Epithelial cell of proximal tubule (primary cell): ENCODE data around the gene CA10. TPM values are rescaled to one million over a fixed set of nuclear protein-coding genes. Genes with fewer than 3 reads are reported as not detected.

Experiments used
- DNase-seq: peaks from one replicate; pipeline ENCODE4 v3.0.0-alpha.2; 2011; ENCODE audit warnings: low read depth
- H3K4me3 ChIP-seq: 2 replicates; pipeline ENCODE4 v1.5.1; 2011; ENCODE audit warnings: low read depth, mild to moderate bottlenecking, low read length
- total RNA-seq: library from RNA; depleted of rRNA; stranded (reverse); fragments of >200 nt; gene quantifications from 2 replicates; pipeline ENCODE4 v1.2.3, GENCODE V29; 2015
- TF ChIP-seq, protein P1 (sequence below): conservative IDR thresholded peaks from 2 replicates; pipeline ENCODE4 v1.5.1; 2012; ENCODE audit warnings: low read depth, mild to moderate bottlenecking, low read length

The CA10 gene
- total RNA-seq, 1 donor from 2014 or later: 0.58 TPM

DNA sequence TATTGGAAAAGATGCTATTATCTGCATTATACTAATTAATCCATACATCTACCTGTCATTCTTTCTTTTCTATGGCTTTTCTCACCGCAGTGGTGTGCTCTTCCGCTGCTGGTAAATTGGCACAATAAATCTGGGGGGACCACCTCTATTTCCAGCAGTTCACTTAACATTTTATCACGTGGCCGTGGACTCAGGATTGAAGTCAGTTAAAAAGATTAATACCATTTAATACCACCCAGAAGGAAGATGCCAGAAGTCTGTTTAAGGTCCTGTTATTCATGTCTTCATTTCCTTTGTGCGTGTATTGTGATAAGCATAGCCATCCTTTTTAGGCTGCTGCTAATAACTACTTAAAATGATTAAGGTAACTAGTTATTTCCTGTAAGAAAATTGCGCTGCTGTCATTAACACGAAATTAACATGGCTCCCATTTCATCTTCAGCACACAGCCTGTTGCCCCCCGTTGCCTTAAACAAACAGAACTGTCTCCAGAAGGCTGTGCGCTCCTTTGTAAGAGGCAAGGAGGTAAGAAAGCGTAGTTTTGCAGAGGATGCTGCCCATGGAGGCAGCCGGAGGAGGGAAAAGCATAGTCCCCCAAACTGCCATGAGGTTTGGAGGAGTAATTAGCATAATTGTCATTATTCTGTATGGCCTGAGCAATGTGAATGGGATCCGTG, 483.8 kb downstream of the CA10 start:
- TF ChIP-seq, protein P1, sequence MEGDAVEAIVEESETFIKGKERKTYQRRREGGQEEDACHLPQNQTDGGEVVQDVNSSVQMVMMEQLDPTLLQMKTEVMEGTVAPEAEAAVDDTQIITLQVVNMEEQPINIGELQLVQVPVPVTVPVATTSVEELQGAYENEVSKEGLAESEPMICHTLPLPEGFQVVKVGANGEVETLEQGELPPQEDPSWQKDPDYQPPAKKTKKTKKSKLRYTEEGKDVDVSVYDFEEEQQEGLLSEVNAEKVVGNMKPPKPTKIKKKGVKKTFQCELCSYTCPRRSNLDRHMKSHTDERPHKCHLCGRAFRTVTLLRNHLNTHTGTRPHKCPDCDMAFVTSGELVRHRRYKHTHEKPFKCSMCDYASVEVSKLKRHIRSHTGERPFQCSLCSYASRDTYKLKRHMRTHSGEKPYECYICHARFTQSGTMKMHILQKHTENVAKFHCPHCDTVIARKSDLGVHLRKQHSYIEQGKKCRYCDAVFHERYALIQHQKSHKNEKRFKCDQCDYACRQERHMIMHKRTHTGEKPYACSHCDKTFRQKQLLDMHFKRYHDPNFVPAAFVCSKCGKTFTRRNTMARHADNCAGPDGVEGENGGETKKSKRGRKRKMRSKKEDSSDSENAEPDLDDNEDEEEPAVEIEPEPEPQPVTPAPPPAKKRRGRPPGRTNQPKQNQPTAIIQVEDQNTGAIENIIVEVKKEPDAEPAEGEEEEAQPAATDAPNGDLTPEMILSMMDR: no peak
- no peak for DNase-seq
- no peak overlapping the region for H3K4me3 ChIP-seq

DNA sequence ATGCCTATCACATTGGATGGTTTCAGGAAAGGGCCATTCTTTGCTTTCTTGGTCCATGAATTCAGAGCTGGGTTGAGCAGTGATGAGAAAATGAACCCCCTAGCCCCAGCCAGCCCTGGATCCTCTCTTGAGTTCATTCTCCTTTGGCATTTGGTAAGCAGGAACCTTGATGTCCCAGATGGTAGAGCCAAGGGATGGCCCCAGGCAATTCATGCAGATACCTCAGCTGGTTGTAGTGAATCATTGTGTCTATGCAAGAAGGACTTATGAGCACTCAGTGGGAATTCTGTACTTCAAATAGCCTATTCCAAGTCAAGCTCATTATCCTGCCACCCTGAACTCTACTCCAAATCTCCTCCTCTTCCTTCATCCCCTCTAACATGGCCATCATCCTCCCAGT, 485.4 kb downstream of the CA10 start:
- H3K4me3 ChIP-seq: no peak overlapping the region
- TF ChIP-seq, protein P1: no peak
- DNase-seq: no peak

DNA sequence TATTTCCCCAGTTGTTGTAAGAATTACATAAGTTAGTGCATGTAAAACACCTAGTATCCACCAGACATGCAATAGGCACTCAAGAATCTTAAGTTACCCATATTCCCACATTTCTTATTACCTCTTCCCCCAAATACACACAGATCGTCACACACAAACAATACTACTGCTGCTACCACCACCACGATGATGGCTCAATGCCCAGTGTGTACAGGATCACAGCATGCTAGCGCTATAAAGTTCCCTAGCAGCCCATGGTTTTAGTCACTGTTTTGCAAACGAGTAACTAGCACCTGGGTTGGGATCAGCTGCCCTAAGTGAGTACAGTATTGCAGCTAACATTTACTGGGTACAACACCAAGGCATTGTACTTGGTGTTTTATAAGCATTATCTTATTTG, 486.4 kb downstream of the CA10 start:
- TF ChIP-seq, protein P1: no peak

DNA sequence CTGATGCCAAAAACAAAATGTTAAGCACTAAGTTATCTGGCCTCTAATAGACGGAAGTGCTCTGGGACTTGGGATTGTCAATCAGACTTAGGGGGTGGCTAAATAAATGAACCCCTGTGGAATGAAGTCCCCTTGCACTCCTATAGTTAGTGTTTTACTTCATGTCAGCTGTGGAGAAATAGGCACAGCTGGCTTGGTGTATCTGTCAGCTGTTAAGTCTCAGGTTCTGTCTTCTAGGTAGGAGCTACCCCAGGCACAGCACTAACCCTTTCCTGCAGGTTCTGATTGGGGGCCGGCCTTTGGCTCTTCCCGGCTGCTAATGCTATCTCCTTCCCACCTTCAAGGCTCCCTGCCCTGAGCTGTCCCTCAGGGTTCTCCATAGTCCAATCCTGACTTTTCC, 487.6 kb downstream of the CA10 start:
- DNase-seq: no peak
- H3K4me3 ChIP-seq: no peak overlapping the region
- TF ChIP-seq, protein P1: no peak

More for the DNA sequence above, 486.4 kb downstream of the CA10 start:
- DNase-seq: no peak
- no peak overlapping the region for H3K4me3 ChIP-seq

DNA sequence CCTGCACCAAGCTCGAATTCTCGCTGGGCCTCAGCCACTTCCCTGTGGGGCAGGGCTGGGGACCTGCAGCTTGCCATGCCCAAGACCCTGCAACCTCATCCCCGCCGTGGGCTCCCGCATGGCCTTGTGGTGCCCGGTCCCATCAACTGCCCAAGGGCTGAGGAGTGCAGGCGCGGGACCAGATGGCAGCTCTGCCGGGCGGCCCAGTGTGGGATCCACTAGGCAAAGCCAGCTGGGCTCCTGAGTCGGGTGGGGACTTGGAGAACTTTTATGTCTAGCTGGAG, 489.6 kb downstream of the CA10 start:
- TF ChIP-seq, protein P1: no peak
- H3K4me3 ChIP-seq: no peak overlapping the region
- DNase-seq: no peak

DNA sequence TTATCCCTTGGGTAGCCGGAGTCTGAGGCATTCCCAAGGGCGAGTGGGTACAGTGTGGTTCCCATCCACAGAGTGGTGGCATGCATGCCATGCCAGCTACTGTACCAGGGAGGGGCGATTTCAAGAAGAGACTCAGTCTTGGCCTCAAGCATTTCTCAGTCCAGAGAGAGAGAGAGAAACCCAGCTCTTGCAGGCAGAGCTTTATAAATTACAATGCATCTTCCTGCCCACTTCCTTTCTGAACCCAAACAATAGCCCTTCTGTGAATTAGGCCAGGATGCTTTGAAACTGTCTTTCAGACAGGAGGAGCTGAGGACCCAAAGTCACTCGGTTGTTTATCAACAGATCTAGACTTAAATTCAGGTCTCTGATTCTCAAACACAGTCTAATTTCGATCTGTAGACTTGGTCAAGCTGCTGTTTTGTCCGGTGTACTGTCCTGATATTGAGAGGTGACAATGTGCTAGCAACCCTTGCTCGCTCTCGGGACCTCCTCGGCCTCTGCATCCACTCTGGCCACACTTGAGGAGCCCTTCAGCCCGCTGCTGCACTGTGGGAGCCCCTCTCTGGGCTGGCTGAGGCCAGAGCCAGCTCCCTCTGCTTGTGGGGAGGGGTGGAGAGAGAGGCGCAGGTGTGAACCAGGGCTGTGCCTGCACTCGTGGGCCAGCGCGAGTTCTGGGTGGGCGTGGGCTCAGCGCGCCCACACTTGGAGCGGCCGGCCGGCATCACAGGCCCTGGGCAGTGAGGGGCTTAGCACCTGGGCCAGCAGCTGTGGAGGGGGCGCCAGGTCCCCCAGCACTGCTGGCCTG, 490.2 kb downstream of the CA10 start:
- no peak for DNase-seq
- no peak overlapping the region for H3K4me3 ChIP-seq
- TF ChIP-seq, protein P1: no peak

DNA sequence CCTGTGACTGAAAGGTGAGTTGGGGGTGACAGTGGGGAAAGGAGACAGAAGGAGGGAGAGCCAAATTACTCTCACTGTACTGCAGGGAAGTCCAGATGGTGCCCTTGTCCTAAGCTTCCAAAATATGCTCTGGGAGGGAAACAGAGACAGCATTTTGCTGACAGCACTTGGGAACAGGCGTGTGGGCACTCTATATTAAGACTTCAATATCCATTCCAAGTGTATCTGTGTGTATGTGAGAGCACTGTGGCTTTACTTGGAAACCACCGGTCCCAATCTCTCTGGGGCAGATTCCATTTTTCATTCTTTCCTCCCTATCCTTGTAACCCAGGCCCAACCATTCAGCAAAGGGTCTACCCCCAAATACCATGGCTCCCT, 490.8 kb downstream of the CA10 start:
- no peak overlapping the region for H3K4me3 ChIP-seq

More for the DNA sequence above, 490.8 kb downstream of the CA10 start:
- TF ChIP-seq, protein P1: no peak
- DNase-seq: no peak
